LNCaP clone FGC (cell line): ENCODE results near the gene KRTAP4-5.
"Not testable (repeated sequence)": the region's sequence is repeated elsewhere in the genome, so short reads cannot be mapped to it uniquely, and the experiment has no call there.

ENCODE experiments used
- DNase-seq: peaks from one replicate; pipeline ENCODE4 v3.0.0-alpha.2; 2011; ENCODE audit warnings: low read depth
- H3K4me3 ChIP-seq: 2 replicates; pipeline ENCODE4 v1.5.1; 2011; ENCODE audit warnings: mild to moderate bottlenecking, low read depth, low read length, control low read depth
- CTCF ChIP-seq: IDR thresholded peaks from 2 replicates; pipeline ENCODE4 v1.5.1; 2012; ENCODE audit warnings: mild to moderate bottlenecking; ENCODE audit not compliant: control insufficient read depth, insufficient read depth; ENCODE audit errors: extremely low read depth

Gene KRTAP4-5

GRCh38 chr17:41103896-41104295, 45.7 kb downstream of the KRTAP4-5 start:
- no peak for DNase-seq
- no peak overlapping the region for H3K4me3 ChIP-seq
- no peak for TF ChIP-seq CTCF

DNA sequence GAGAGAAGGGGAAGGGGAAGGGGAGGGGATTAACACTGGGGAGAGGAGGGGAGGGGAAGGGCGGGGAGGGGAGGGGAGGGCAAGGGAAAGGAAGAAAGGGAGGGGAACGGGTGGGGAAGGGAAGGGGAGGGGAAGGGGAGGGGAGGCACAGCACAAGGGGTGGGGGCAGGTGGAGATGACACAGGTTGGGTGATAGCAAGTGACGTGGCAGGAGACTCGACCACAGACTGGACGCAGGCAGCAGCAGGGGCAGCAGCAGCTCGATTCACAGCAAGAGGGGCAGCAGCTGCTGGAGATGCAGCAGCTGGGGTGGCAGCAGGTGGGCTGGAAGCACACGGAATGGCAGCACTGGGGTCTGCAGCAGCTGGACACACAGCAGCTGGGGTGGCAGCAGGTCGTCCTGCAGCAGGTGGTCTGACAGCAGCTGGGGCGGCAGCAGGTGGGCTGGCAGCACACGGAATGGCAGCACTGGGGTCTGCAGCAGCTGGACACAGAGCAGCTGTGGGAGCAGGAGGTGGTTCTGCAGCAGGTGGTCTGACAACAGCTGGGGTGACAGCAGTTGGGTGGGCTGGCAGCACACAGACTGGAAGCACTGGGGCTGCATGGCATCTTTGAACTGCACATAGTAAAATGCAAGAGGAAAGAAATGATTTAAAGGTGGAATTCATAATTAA, 47.9 kb downstream of the KRTAP4-5 start, which contains the start of gene KRTAP4-16:
Gene KRTAP4-16, minus strand, starts transcription at position 624 of the 674 bp plus-strand sequence. Its CDS starts 0 bp downstream, at position 624.
- DNase-seq, result no peak
- TF ChIP-seq CTCF, result no peak
- H3K4me3 ChIP-seq, result no peak within 1 kb of the TSS

GRCh38 chr17:41099682-41100480, 49.7 kb downstream of the KRTAP4-5 start:
- not testable (repeated sequence) for H3K4me3 ChIP-seq, DNase-seq
